ENCODE results near the gene UMAD1. TPM values are rescaled to one million over a fixed set of nuclear protein-coding genes. Genes with fewer than 3 reads are reported as not detected.

Gene UMAD1
- polyA plus RNA-seq, 3 donors = 6.2 to 22.7 (median 18.6) TPM

- TF ChIP-seq, protein P1, sequence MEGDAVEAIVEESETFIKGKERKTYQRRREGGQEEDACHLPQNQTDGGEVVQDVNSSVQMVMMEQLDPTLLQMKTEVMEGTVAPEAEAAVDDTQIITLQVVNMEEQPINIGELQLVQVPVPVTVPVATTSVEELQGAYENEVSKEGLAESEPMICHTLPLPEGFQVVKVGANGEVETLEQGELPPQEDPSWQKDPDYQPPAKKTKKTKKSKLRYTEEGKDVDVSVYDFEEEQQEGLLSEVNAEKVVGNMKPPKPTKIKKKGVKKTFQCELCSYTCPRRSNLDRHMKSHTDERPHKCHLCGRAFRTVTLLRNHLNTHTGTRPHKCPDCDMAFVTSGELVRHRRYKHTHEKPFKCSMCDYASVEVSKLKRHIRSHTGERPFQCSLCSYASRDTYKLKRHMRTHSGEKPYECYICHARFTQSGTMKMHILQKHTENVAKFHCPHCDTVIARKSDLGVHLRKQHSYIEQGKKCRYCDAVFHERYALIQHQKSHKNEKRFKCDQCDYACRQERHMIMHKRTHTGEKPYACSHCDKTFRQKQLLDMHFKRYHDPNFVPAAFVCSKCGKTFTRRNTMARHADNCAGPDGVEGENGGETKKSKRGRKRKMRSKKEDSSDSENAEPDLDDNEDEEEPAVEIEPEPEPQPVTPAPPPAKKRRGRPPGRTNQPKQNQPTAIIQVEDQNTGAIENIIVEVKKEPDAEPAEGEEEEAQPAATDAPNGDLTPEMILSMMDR (IDR thresholded peaks at IDR 0.05) = no peak
- peaks cover 0 to 4% of the 10 kb centered on the region in 2 donors for H3K9me3 ChIP-seq (replicated peaks in 1 of 2; ENCODE audit: control insufficient read depth in 1 of 2, insufficient read depth in 1 of 2, low read length in 2 of 2)
- H4K20me1 ChIP-seq (ENCODE audit: insufficient read depth, low read length) = no peaks in the 10 kb centered on the region
- H3K9ac ChIP-seq (ENCODE audit: insufficient read depth, low read length, poor library complexity, severe bottlenecking) = no peak overlapping the region
- no peaks in the 10 kb centered on the region for H3K79me2 ChIP-seq (ENCODE audit: insufficient read depth, low read length)
- H3K4me3 ChIP-seq (replicated peaks in 1 of 3; ENCODE audit: low read depth in 2 of 3, low read length in 3 of 3) = no peak overlapping the region
- H3K27ac ChIP-seq (ENCODE audit: low read depth in 1 of 2, low read length in 2 of 2) = no peak overlapping the region
- no peaks in the 10 kb centered on the region for H3K27me3 ChIP-seq (ENCODE audit: control insufficient read depth in 2 of 2, insufficient read depth in 2 of 2, low read length in 2 of 2)
- no peak overlapping the region for H3K4me3 Mint-ChIP-seq
- no peak overlapping the region for H3K27ac Mint-ChIP-seq
- peaks cover 3% of the 10 kb centered on the region for H3K4me1 Mint-ChIP-seq
- no peak overlapping the region for H2AFZ ChIP-seq (ENCODE audit: insufficient read depth, low read depth, low read length, poor library complexity, severe bottlenecking)
- no peaks in the 10 kb centered on the region for H3K27me3 Mint-ChIP-seq (ENCODE audit: low read depth in 3 of 3)
- no peaks in the 10 kb centered on the region for H3K4me1 ChIP-seq (ENCODE audit: control insufficient read depth in 1 of 2, insufficient read depth in 2 of 2, low read length in 2 of 2)
- WGBS (ENCODE audit: insufficient coverage) = no CpG with 5 or more reads among the region's 1 CpG
- H3K9me3 Mint-ChIP-seq = peaks cover 0 to 9% (median 7%) of the 10 kb centered on the region in 7 donors
- DNase-seq = no peak
- H3K36me3 Mint-ChIP-seq = peaks cover 11% of the 10 kb centered on the region in 2 donors
- intact Hi-C loops (cut with micrococcal nuclease) = no loop called here
- H3K4me2 ChIP-seq (replicated peaks; ENCODE audit: extremely low read depth, low read length, poor library complexity, severe bottlenecking) = no peak overlapping the region
- peaks cover 0 to 5% of the 10 kb centered on the region in 2 donors for H3K36me3 ChIP-seq (replicated peaks in 1 of 2; ENCODE audit: control insufficient read depth in 1 of 2, insufficient read depth in 2 of 2, low read length in 2 of 2)
Measured at GRCh38 chr7:7798510-7798909, 158.0 kb downstream of the UMAD1 start.

- Histone ChIP-seq H3K4me2 (replicated peaks; ENCODE audit: extremely low read depth, low read length, poor library complexity, severe bottlenecking) (no peak overlapping the region), H3K4me3 (replicated peaks in 1 of 3; ENCODE audit: low read depth in 2 of 3, low read length in 3 of 3) (no peak overlapping the region), H4K20me1 (ENCODE audit: insufficient read depth, low read length) (no peaks in the 10 kb centered on the region), H2AFZ (ENCODE audit: insufficient read depth, low read depth, low read length, poor library complexity, severe bottlenecking) (no peak overlapping the region), H3K4me1 (ENCODE audit: control insufficient read depth in 1 of 2, insufficient read depth in 2 of 2, low read length in 2 of 2) (no peaks in the 10 kb centered on the region), H3K79me2 (ENCODE audit: insufficient read depth, low read length) (no peaks in the 10 kb centered on the region), H3K36me3 (replicated peaks in 1 of 2; ENCODE audit: control insufficient read depth in 1 of 2, insufficient read depth in 2 of 2, low read length in 2 of 2) (peaks cover 0 to 5% of the 10 kb centered on the region in 2 donors), H3K9ac (ENCODE audit: insufficient read depth, low read length, poor library complexity, severe bottlenecking) (no peak overlapping the region), H3K27ac (ENCODE audit: low read depth in 1 of 2, low read length in 2 of 2) (no peak overlapping the region), H3K27me3 (ENCODE audit: control insufficient read depth in 2 of 2, insufficient read depth in 2 of 2, low read length in 2 of 2) (no peaks in the 10 kb centered on the region), H3K9me3 (replicated peaks in 1 of 2; ENCODE audit: control insufficient read depth in 1 of 2, insufficient read depth in 1 of 2, low read length in 2 of 2) (peaks cover 0 to 4% of the 10 kb centered on the region in 2 donors)
- Mint-ChIP-seq H3K4me3 (no peak overlapping the region), H3K27me3 (ENCODE audit: low read depth in 3 of 3) (no peaks in the 10 kb centered on the region), H3K9me3 (peaks cover 0 to 9% (median 7%) of the 10 kb centered on the region in 7 donors), H3K36me3 (peaks cover 11% of the 10 kb centered on the region in 2 donors), H3K4me1 (peaks cover 3% of the 10 kb centered on the region), H3K27ac (no peak overlapping the region)
- DNase-seq = no peak
- TF ChIP-seq, protein P1 (IDR thresholded peaks at IDR 0.05) = no peak
- 100% methylated on average over 2 of the region's 4 CpGs for WGBS (ENCODE audit: insufficient coverage)
- intact Hi-C loops (cut with micrococcal nuclease) = no loop called here
Measured at GRCh38 chr7:7799138-7799537, 158.6 kb downstream of the UMAD1 start.

Data from CD14-positive monocyte (primary cell).